H9 (cell line): ENCODE data around the gene HES3. TPM values are rescaled to one million over a fixed set of nuclear protein-coding genes. Genes with fewer than 3 reads are reported as not detected.

Experiments used
- DNase-seq: peaks from one replicate; pipeline ENCODE4 v3.0.0-alpha.2; 2017
- H2AFZ ChIP-seq: one replicate; pipeline ENCODE4 v1.6.1; 2013; ENCODE audit warnings: mild to moderate bottlenecking, low read length, control low read depth, moderate library complexity
- H2AK5ac ChIP-seq: 2 replicates; pipeline ENCODE4 v1.6.1; 2013; ENCODE audit warnings: low read length, control low read depth, mixed read lengths; ENCODE audit not compliant: insufficient read length
- H2BK120ac ChIP-seq: one replicate; pipeline ENCODE4 v1.6.1; 2013; ENCODE audit warnings: low read depth, mild to moderate bottlenecking, low read length, control low read depth, inconsistent platforms; ENCODE audit not compliant: poor library complexity, severe bottlenecking
- H2BK12ac ChIP-seq: 2 replicates; pipeline ENCODE4 v1.6.1; 2013; ENCODE audit warnings: low read length, control low read depth, mixed read lengths, low read depth; ENCODE audit not compliant: insufficient read length
- H2BK15ac ChIP-seq: 2 replicates; pipeline ENCODE4 v1.6.1; 2013; ENCODE audit warnings: low read depth, low read length, control low read depth
- H2BK20ac ChIP-seq: one replicate; pipeline ENCODE4 v1.6.1; 2013; ENCODE audit warnings: low read depth, mild to moderate bottlenecking, low read length, control low read depth, inconsistent platforms; ENCODE audit not compliant: poor library complexity, severe bottlenecking
- H2BK5ac ChIP-seq: 2 replicates; pipeline ENCODE4 v1.6.1; 2013; ENCODE audit warnings: low read length, control low read depth, mixed read lengths; ENCODE audit not compliant: insufficient read length
- H3K14ac ChIP-seq: 2 replicates; pipeline ENCODE4 v1.6.1; 2013; ENCODE audit warnings: low read length, control low read depth; ENCODE audit not compliant: insufficient read depth
- H3K18ac ChIP-seq: 2 replicates; pipeline ENCODE4 v1.6.1; 2013; ENCODE audit warnings: low read depth, mild to moderate bottlenecking, mixed read lengths, low read length, control low read depth; ENCODE audit not compliant: insufficient read length
- H3K23ac ChIP-seq: 2 replicates; pipeline ENCODE4 v1.6.1; 2013; ENCODE audit warnings: low read length, control low read depth, mixed read lengths, low read depth; ENCODE audit not compliant: insufficient read length
- H3K23me2 ChIP-seq: 2 replicates; pipeline ENCODE4 v1.6.1; 2013; ENCODE audit warnings: low read depth, mild to moderate bottlenecking, mixed read lengths, low read length, control low read depth; ENCODE audit not compliant: insufficient read length, poor library complexity, severe bottlenecking
- H3K27ac ChIP-seq: 2 replicates; pipeline ENCODE4 v1.5.1; 2013; ENCODE audit warnings: low read length, control low read depth, mixed read lengths, low read depth; ENCODE audit not compliant: insufficient read length
- H3K27me3 ChIP-seq: 2 replicates; pipeline ENCODE4 v1.6.1; 2013; ENCODE audit warnings: low read length, control low read depth, inconsistent platforms; ENCODE audit not compliant: insufficient read depth
- H3K4ac ChIP-seq: 2 replicates; pipeline ENCODE4 v1.6.1; 2013; ENCODE audit warnings: low read depth, mild to moderate bottlenecking, control low read depth, inconsistent platforms, low read length, moderate library complexity
- H3K4me1 ChIP-seq: 2 replicates; pipeline ENCODE4 v1.6.1; 2013; ENCODE audit warnings: low read length, control low read depth, inconsistent platforms; ENCODE audit not compliant: insufficient read depth
- H3K4me2 ChIP-seq: 2 replicates; pipeline ENCODE4 v1.6.1; 2013; ENCODE audit warnings: low read length, control low read depth, mixed read lengths; ENCODE audit not compliant: insufficient read length, insufficient read depth
- H3K56ac ChIP-seq: 2 replicates; pipeline ENCODE4 v1.6.1; 2013; ENCODE audit warnings: low read depth, mild to moderate bottlenecking, mixed read lengths, low read length, control low read depth; ENCODE audit not compliant: insufficient read length
- H3K79me1 ChIP-seq: 2 replicates; pipeline ENCODE4 v1.6.1; 2013; ENCODE audit warnings: low read depth, mild to moderate bottlenecking, moderate library complexity, low read length, control low read depth, inconsistent platforms; ENCODE audit not compliant: insufficient read depth, poor library complexity, severe bottlenecking
- H3K79me2 ChIP-seq: 2 replicates; pipeline ENCODE4 v1.6.1; 2013; ENCODE audit warnings: low read length, control low read depth, inconsistent platforms; ENCODE audit not compliant: insufficient read depth
- H3K9ac ChIP-seq: 2 replicates; pipeline ENCODE4 v1.6.1; 2013; ENCODE audit warnings: low read length, control low read depth, mixed read lengths; ENCODE audit not compliant: insufficient read length; ENCODE audit errors: extremely low read depth
- H3K9me3 ChIP-seq: one replicate; pipeline ENCODE4 v1.6.1; 2013; ENCODE audit warnings: low read depth, low read length, inconsistent platforms; ENCODE audit not compliant: control insufficient read depth
- H3T11ph ChIP-seq: one replicate; pipeline ENCODE4 v1.6.1; 2013; ENCODE audit warnings: mild to moderate bottlenecking, low read length, control low read depth, inconsistent platforms
- H4K20me1 ChIP-seq: one replicate; pipeline ENCODE4 v1.6.1; 2013; ENCODE audit not compliant: control insufficient read depth, insufficient read length, insufficient read depth
- H4K5ac ChIP-seq: 2 replicates; pipeline ENCODE4 v1.6.1; 2013; ENCODE audit warnings: low read depth, mild to moderate bottlenecking, mixed read lengths, low read length, control low read depth; ENCODE audit not compliant: insufficient read length
- H4K8ac ChIP-seq: replicated peaks from 2 replicates; pipeline ENCODE4 v1.6.1; 2013; ENCODE audit warnings: low read length, control low read depth, mixed read lengths, low read depth; ENCODE audit not compliant: insufficient read length
- H4K91ac ChIP-seq: 2 replicates; pipeline ENCODE4 v1.6.1; 2013; ENCODE audit warnings: low read depth, mild to moderate bottlenecking, moderate library complexity, mixed read lengths, low read length, control low read depth; ENCODE audit not compliant: insufficient read length
- H3K27ac Mint-ChIP-seq, 3 experiments: 2 replicates in 2 of 3; 3 replicates in 1 of 3; pipeline ENCODE4 v1.8.0; 2020 to 2021; ENCODE audit warnings: mixed read lengths in 3 of 3, mild to moderate bottlenecking in 1 of 3, moderate library complexity in 1 of 3
- H3K27me3 Mint-ChIP-seq: 2 replicates; pipeline ENCODE4 v1.8.0; 2021; ENCODE audit warnings: low read depth, mild to moderate bottlenecking, moderate library complexity, mixed read lengths
- H3K36me3 Mint-ChIP-seq, 3 experiments: 2 replicates in 2 of 3; 3 replicates in 1 of 3; pipeline ENCODE4 v1.8.0; 2020 to 2021; ENCODE audit warnings: low read depth in 3 of 3, mixed read lengths in 3 of 3; ENCODE audit not compliant: insufficient read depth in 1 of 3
- H3K4me1 Mint-ChIP-seq, 2 experiments: 2 replicates each; pipeline ENCODE4 v1.8.0; 2020; ENCODE audit warnings: mixed read lengths in 2 of 2
- H3K4me3 Mint-ChIP-seq, 2 experiments: 2 replicates in 1 of 2; 3 replicates in 1 of 2; pipeline ENCODE4 v1.8.0; 2020 to 2021; ENCODE audit warnings: mild to moderate bottlenecking in 2 of 2, mixed read lengths in 2 of 2, moderate library complexity in 1 of 2
- H3K9me3 Mint-ChIP-seq, 2 experiments: 2 replicates in 1 of 2; 3 replicates in 1 of 2; pipeline ENCODE4 v1.8.0; 2020; ENCODE audit warnings: mild to moderate bottlenecking in 2 of 2, mixed read lengths in 2 of 2, moderate library complexity in 1 of 2
- CTCF ChIP-seq: fragments of 200-600 bp; sonication (generic); conservative IDR thresholded peaks from 3 replicates; pipeline ENCODE4 v1.8.0; 2021; ENCODE audit warnings: antibody characterized with exemption, mild to moderate bottlenecking
- WGBS: extraction: QIAGEN DNeasy Blood & Tissue Kit; methylation state at CpG from one replicate; pipeline ENCODE4 v1.1.7; 2013; ENCODE audit warnings: missing lambda C conversion rate, low lambda C conversion rate, mixed read lengths; ENCODE audit not compliant: insufficient read length; ENCODE audit errors: extremely low coverage; 5-methylcytosine and 5-hydroxymethylcytosine counted together
- total RNA-seq: library from RNA; stranded (reverse); gene quantifications from 2 replicates; pipeline ENCODE4 v1.2.1, GENCODE V29; 2021

The HES3 gene
- total RNA-seq, 1 experiment from 2014 or later, result 89.9 TPM

- no peak overlapping the region for H4K5ac ChIP-seq
- Mint-ChIP-seq H3K27me3 (no peaks in the 10 kb centered on the region), H3K36me3 (peaks cover 0 to 8% (median 7%) of the 10 kb centered on the region in 3 experiments; a peak in 3 of 7 replicates), H3K27ac (peak overlapping the region in 1 of 3 experiments; percentile 51; a peak in 1 of 7 replicates), H3K4me3 (no peak overlapping the region), H3K9me3 (no peaks in the 10 kb centered on the region), H3K4me1 (no peaks in the 10 kb centered on the region)
- H3K23me2 ChIP-seq, result no peaks in the 10 kb centered on the region
- no peak overlapping the region for H2AFZ ChIP-seq
- H2BK15ac ChIP-seq, result no peak overlapping the region
- no peak overlapping the region for H3K9ac ChIP-seq
- no peak overlapping the region for H4K8ac ChIP-seq
- H2BK120ac ChIP-seq, result no peak overlapping the region
- H3K23ac ChIP-seq, result no peak overlapping the region
- no peak overlapping the region for H2BK12ac ChIP-seq
- no peak for DNase-seq
- no peaks in the 10 kb centered on the region for H3K79me2 ChIP-seq
- H4K20me1 ChIP-seq, result no peaks in the 10 kb centered on the region
- H3K4ac ChIP-seq, result no peak overlapping the region
- H3K27ac ChIP-seq, result no peak overlapping the region
- H3K4me2 ChIP-seq, result no peak overlapping the region
- H2AK5ac ChIP-seq, result no peak overlapping the region
- no peaks in the 10 kb centered on the region for H3K4me1 ChIP-seq
- TF ChIP-seq CTCF, result no peak
- H3K18ac ChIP-seq, result no peak overlapping the region
- H3T11ph ChIP-seq, result no peak overlapping the region
- H3K79me1 ChIP-seq, result no peaks in the 10 kb centered on the region
- H3K56ac ChIP-seq, result no peak overlapping the region
- WGBS, result no CpG with 5 or more reads among the region's 13 CpGs
- no peak overlapping the region for H2BK5ac ChIP-seq
- H2BK20ac ChIP-seq, result no peak overlapping the region
- H3K9me3 ChIP-seq, result no peaks in the 10 kb centered on the region
- H4K91ac ChIP-seq, result no peak overlapping the region
- no peaks in the 10 kb centered on the region for H3K27me3 ChIP-seq
- H3K14ac ChIP-seq, result no peak overlapping the region
Measured at GRCh38 chr1:6287029-6287428, 43.0 kb downstream of the HES3 start.
